Spleen (tissue), 11 donors: ENCODE measurements around the gene FCGBP. TPM values are rescaled to one million over a fixed set of nuclear protein-coding genes. Genes with fewer than 3 reads are reported as not detected.
A peak's percentile ranks its signal among the peaks of the same experiment; 100 is the strongest.

Experiments used
- DNase-seq: peaks from one replicate; pipeline ENCODE4 v3.0.0-alpha.2; 2020
- H3K27ac ChIP-seq, 8 donors: fragments of 200-600 bp; sonication (generic) in 7 of 8; 1 replicate in 4 of 8; 2 replicates in 4 of 8; pipeline versions ENCODE4 v1.5.0 to v1.8.0; 2016 to 2021; ENCODE audit warnings: inconsistent platforms in 4 of 8, mild to moderate bottlenecking in 4 of 8, moderate library complexity in 1 of 8
- H3K27me3 ChIP-seq, 7 donors: fragments of 200-600 bp; sonication (generic) in 6 of 7; replicated peaks in 1 of 7; 1 replicate in 4 of 7; 2 replicates in 3 of 7; pipeline versions ENCODE4 v1.5.0 to v1.8.0; 2016 to 2021; ENCODE audit warnings: inconsistent platforms in 3 of 7, mild to moderate bottlenecking in 1 of 7
- H3K36me3 ChIP-seq, 6 donors: fragments of 200-600 bp; sonication (generic) in 5 of 6; 1 replicate in 4 of 6; 2 replicates in 2 of 6; pipeline versions ENCODE4 v1.5.0 to v1.8.0; 2016 to 2021; ENCODE audit warnings: inconsistent platforms in 2 of 6
- H3K4me1 ChIP-seq, 6 donors: fragments of 200-600 bp; sonication (generic) in 5 of 6; 1 replicate in 3 of 6; 2 replicates in 3 of 6; pipeline versions ENCODE4 v1.5.0 to v1.8.0; 2016 to 2021; ENCODE audit warnings: inconsistent platforms in 3 of 6
- H3K4me3 ChIP-seq, 8 donors: fragments of 200-600 bp; sonication (generic) in 7 of 8; 1 replicate in 4 of 8; 2 replicates in 4 of 8; pipeline versions ENCODE4 v1.5.0 to v1.8.0; 2016 to 2021; ENCODE audit warnings: inconsistent platforms in 4 of 8, mild to moderate bottlenecking in 4 of 8, moderate library complexity in 2 of 8
- H3K9me3 ChIP-seq, 8 donors: fragments of 200-600 bp; sonication (generic) in 7 of 8; 1 replicate in 4 of 8; 2 replicates in 4 of 8; pipeline versions ENCODE4 v1.5.0 to v1.8.0; 2016 to 2021; ENCODE audit warnings: inconsistent platforms in 4 of 8
- CTCF ChIP-seq, 11 experiments: fragments of 200-600 bp in 7 of 11; fragments of 450-650 bp in 4 of 11; sonication (generic) in 4 of 11; IDR thresholded peaks in 8 of 11; conservative IDR thresholded peaks in 3 of 11; 1 replicate in 7 of 11; 2 replicates in 4 of 11; pipeline versions ENCODE4 v1.4.0 to v1.8.0; 2016 to 2021; ENCODE audit warnings: antibody characterized with exemption in 11 of 11, inconsistent platforms in 4 of 11, mild to moderate bottlenecking in 1 of 11
- POLR2A ChIP-seq, 3 donors: fragments of 450-650 bp; IDR thresholded peaks; one replicate each; pipeline ENCODE4 v1.5.1; 2017; ENCODE audit warnings: antibody characterized with exemption in 3 of 3, mild to moderate bottlenecking in 1 of 3
- POLR2AphosphoS5 ChIP-seq, 3 donors: sonication (generic); formaldehyde crosslinking; IDR thresholded peaks; one replicate each; pipeline ENCODE4 v1.5.1; 2017; ENCODE audit warnings: antibody characterized with exemption in 3 of 3
- whole genome bisulfite sequencing, 5 donors: extraction: QIAGEN DNeasy Blood & Tissue Kit in 3 of 5; methylation state at CpG; one replicate each; pipeline versions ENCODE4 v1.1.5 to v1.1.7; 2013 to 2018; 5-methylcytosine and 5-hydroxymethylcytosine counted together
- intact Hi-C: fragments of 100-400 bp; cut with DNase I; formaldehyde crosslinking; loops from one replicate; pipeline ENCODE4 v1.15.0; 2023; ENCODE audit warnings: low total_unique reads
- polyA plus RNA-seq, 3 donors: library from polyadenylated mRNA; stranded (reverse); fragments of 200-250 nt; gene quantifications; one replicate each; pipeline ENCODE4 v1.2.1, GENCODE V29; 2013
- total RNA-seq, 7 donors: library from RNA; depleted of rRNA in 3 of 7; stranded (reverse); fragments of >200 nt in 3 of 7; fragmentation: NEBNext Ultra II Directional in 4 of 7; extraction: Animal tissue kit (Norgen Biotek cat#: 25700) in 4 of 7; gene quantifications; one replicate each; pipeline versions ENCODE4 v1.1.0 to v1.2.1, GENCODE V29; 2016 to 2021
- donor health status: healthy with polysubstance abuse.
- donor health status: DM: no; HTN: no; CAD: no; lungs with moderate emphysema.
- donor health status: DM: no; HTN: no; CAD: no.
- donor health status: Bipolar disorder and iron deficiency.
- donor health status: healthy.
- donor health status: DM: no; HTN: no; CAD: no.
- donor health status: DM: yes; HTN: yes; CAD: no.

FCGBP gene
- total and polyA plus RNA-seq, 10 donors: 0.91 to 18.9 (median 6.9) TPM

- 4 to 13% (median 4%) methylated on average over 9 to 11 of the region's 11 CpGs for WGBS, 5 donors
- Histone ChIP-seq H3K9me3 (no peaks in the 10 kb centered on the region), H3K36me3 (peaks cover 2 to 35% (median 34%) of the 10 kb centered on the region in 6 donors), H3K4me1 (peaks cover 19 to 48% (median 35%) of the 10 kb centered on the region in 6 donors), H3K27me3 (no peaks in the 10 kb centered on the region), H3K27ac (peak overlapping the region; percentile 92 to 96 (median 93)), H3K4me3 (peak overlapping the region; percentile 55 to 87 (median 74))
- DNase-seq: no peak
- TF ChIP-seq POLR2AphosphoS5 (IDR thresholded peaks at IDR 0.05): no peak
- no peak for TF ChIP-seq CTCF (IDR thresholded peaks at IDR 0.05 in 8 of 11, conservative IDR thresholded peaks at IDR 0.05 in 3 of 11)
- no peak for TF ChIP-seq POLR2A (IDR thresholded peaks at IDR 0.05)
- intact Hi-C loops: loop anchor here (5.0 kb wide), 1 partner anchor 78 kb away; no protein-coding TSS in a partner anchor
Observed at GRCh38 chr19:39970425-39970674, 35.9 kb upstream of the FCGBP start.

- Histone ChIP-seq H3K9me3 (no peaks in the 10 kb centered on the region), H3K36me3 (peaks cover 2 to 30% (median 29%) of the 10 kb centered on the region in 6 donors), H3K4me3 (peak overlapping the region; percentile 55 to 87 (median 74)), H3K27me3 (no peaks in the 10 kb centered on the region), H3K4me1 (peaks cover 19 to 48% (median 35%) of the 10 kb centered on the region in 6 donors), H3K27ac (peak overlapping the region; percentile 92 to 96 (median 93))
- peak; percentile 78 for DNase-seq
- TF ChIP-seq POLR2AphosphoS5 (IDR thresholded peaks at IDR 0.05) (peak in 2 of 3 donors; percentile 45 to 56), POLR2A (IDR thresholded peaks at IDR 0.05) (no peak), CTCF (IDR thresholded peaks at IDR 0.05 in 8 of 11, conservative IDR thresholded peaks at IDR 0.05 in 3 of 11) (no peak)
- 56 to 67% (median 60%) methylated on average over 13 of the region's 13 CpGs for WGBS, 5 donors
- intact Hi-C loops: loop anchor here (5.0 kb wide), 1 partner anchor 78 kb away; no protein-coding TSS in a partner anchor
Observed at GRCh38 chr19:39969681-39970424, 35.4 kb upstream of the FCGBP start.

GRCh38 chr19:39969266-39969665 lies 34.8 kb upstream of the FCGBP start:
- no peak for TF ChIP-seq POLR2A (IDR thresholded peaks at IDR 0.05)
- TF ChIP-seq POLR2AphosphoS5 (IDR thresholded peaks at IDR 0.05): no peak
- TF ChIP-seq CTCF (IDR thresholded peaks at IDR 0.05 in 8 of 11, conservative IDR thresholded peaks at IDR 0.05 in 3 of 11): no peak
- no peak for DNase-seq
- peaks cover 19 to 48% (median 35%) of the 10 kb centered on the region in 6 donors for H3K4me1 ChIP-seq
- peak overlapping the region; percentile 92 to 96 (median 93) for H3K27ac ChIP-seq
- H3K4me3 ChIP-seq: no peak overlapping the region
- peaks cover 2 to 24% (median 23%) of the 10 kb centered on the region in 6 donors for H3K36me3 ChIP-seq
- H3K27me3 ChIP-seq: no peaks in the 10 kb centered on the region
- intact Hi-C loops: no loop called here
- WGBS, 5 donors: 82 to 93% (median 82%) methylated on average over 6 of the region's 6 CpGs
- H3K9me3 ChIP-seq: no peaks in the 10 kb centered on the region

- DNase-seq: no peak
- H3K9me3 ChIP-seq: no peaks in the 10 kb centered on the region
- H3K36me3 ChIP-seq: peaks cover 2 to 19% (median 18%) of the 10 kb centered on the region in 6 donors
- H3K4me3 ChIP-seq: no peak overlapping the region
- TF ChIP-seq POLR2A (IDR thresholded peaks at IDR 0.05) (no peak), CTCF (IDR thresholded peaks at IDR 0.05 in 8 of 11, conservative IDR thresholded peaks at IDR 0.05 in 3 of 11) (no peak), POLR2AphosphoS5 (IDR thresholded peaks at IDR 0.05) (no peak)
- intact Hi-C loops: no loop called here
- peak overlapping the region in 5 of 8 donors; percentile 92 to 96 (median 94) for H3K27ac ChIP-seq
- peaks cover 19 to 46% (median 35%) of the 10 kb centered on the region in 6 donors for H3K4me1 ChIP-seq
- 94 to 99% (median 98%) methylated on average over 14 to 15 of the region's 15 CpGs for WGBS, 5 donors
- H3K27me3 ChIP-seq: no peaks in the 10 kb centered on the region
Observed at GRCh38 chr19:39968789-39969188, 34.4 kb upstream of the FCGBP start.
